ENCODE results near the gene PSMD1.

Gene PSMD1

DNA sequence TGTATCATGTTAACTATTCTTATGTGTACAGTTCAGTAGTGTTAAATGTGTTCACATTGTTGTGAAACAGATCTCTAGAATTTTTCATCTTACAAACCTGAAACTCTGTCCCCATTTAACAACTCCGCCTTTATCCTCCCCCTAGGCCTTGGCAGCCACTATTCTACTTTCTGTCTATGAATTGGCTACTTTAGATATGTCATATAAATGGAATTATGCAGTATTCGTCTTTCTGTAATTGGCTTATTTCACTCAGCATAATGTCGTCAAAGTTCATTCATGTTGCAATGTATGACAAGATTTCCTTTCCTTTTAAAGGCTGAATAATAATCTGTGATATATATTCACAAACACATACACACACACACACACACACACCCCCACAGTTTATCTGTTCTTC, 154.1 kb downstream of the PSMD1 start:
- no peaks in the 10 kb centered on the region for H3K36me3 ChIP-seq (ENCODE audit: control insufficient read depth, insufficient read depth, low read length)
- H3K9ac ChIP-seq: no peak overlapping the region
- no peaks in the 10 kb centered on the region for H3K4me1 ChIP-seq
- TF ChIP-seq, protein P1, sequence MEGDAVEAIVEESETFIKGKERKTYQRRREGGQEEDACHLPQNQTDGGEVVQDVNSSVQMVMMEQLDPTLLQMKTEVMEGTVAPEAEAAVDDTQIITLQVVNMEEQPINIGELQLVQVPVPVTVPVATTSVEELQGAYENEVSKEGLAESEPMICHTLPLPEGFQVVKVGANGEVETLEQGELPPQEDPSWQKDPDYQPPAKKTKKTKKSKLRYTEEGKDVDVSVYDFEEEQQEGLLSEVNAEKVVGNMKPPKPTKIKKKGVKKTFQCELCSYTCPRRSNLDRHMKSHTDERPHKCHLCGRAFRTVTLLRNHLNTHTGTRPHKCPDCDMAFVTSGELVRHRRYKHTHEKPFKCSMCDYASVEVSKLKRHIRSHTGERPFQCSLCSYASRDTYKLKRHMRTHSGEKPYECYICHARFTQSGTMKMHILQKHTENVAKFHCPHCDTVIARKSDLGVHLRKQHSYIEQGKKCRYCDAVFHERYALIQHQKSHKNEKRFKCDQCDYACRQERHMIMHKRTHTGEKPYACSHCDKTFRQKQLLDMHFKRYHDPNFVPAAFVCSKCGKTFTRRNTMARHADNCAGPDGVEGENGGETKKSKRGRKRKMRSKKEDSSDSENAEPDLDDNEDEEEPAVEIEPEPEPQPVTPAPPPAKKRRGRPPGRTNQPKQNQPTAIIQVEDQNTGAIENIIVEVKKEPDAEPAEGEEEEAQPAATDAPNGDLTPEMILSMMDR (IDR thresholded peaks at IDR 0.05): no peak
- H2AFZ ChIP-seq: no peak overlapping the region
- H3K9me3 ChIP-seq (ENCODE audit: control insufficient read depth, low read length): no peaks in the 10 kb centered on the region
- H3K4me3 ChIP-seq (ENCODE audit: low read depth, low read length): no peak overlapping the region
- H3K4me2 ChIP-seq (ENCODE audit: low read length): no peak overlapping the region
- H3K27ac ChIP-seq: no peak overlapping the region
- no peaks in the 10 kb centered on the region for H3K27me3 ChIP-seq (ENCODE audit: control insufficient read depth, insufficient read depth, low read length)
- no peaks in the 10 kb centered on the region for H3K79me2 ChIP-seq

DNA sequence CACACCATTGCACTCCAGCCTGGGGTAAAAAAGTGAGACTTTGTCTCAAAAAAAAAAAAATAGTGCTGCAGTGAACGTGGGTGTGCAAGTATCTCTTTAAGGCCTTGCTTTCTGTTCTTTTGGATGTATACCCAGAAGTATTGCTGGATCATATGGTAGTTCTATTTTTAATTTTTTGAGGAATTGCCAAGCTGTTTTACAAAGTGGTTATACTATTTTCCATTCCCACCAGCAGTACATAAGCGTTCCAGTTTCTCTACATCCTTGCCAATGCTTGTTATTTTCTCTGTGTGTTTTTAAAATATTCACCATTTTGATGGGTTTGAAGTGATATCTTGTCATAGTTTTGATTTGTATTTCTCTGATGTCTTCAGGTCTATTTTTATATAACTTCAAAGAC, 154.8 kb downstream of the PSMD1 start:
- no peaks in the 10 kb centered on the region for H3K9me3 ChIP-seq (ENCODE audit: control insufficient read depth, low read length)
- H2AFZ ChIP-seq: no peak overlapping the region
- H3K79me2 ChIP-seq: no peaks in the 10 kb centered on the region
- H3K36me3 ChIP-seq (ENCODE audit: control insufficient read depth, insufficient read depth, low read length): no peaks in the 10 kb centered on the region
- H3K9ac ChIP-seq: no peak overlapping the region
- H3K4me3 ChIP-seq (ENCODE audit: low read depth, low read length): no peak overlapping the region
- TF ChIP-seq, protein P1 (IDR thresholded peaks at IDR 0.05): no peak
- H3K27ac ChIP-seq: no peak overlapping the region
- H3K4me1 ChIP-seq: no peaks in the 10 kb centered on the region
- H3K4me2 ChIP-seq (ENCODE audit: low read length): no peak overlapping the region
- H3K27me3 ChIP-seq (ENCODE audit: control insufficient read depth, insufficient read depth, low read length): no peaks in the 10 kb centered on the region

DNA sequence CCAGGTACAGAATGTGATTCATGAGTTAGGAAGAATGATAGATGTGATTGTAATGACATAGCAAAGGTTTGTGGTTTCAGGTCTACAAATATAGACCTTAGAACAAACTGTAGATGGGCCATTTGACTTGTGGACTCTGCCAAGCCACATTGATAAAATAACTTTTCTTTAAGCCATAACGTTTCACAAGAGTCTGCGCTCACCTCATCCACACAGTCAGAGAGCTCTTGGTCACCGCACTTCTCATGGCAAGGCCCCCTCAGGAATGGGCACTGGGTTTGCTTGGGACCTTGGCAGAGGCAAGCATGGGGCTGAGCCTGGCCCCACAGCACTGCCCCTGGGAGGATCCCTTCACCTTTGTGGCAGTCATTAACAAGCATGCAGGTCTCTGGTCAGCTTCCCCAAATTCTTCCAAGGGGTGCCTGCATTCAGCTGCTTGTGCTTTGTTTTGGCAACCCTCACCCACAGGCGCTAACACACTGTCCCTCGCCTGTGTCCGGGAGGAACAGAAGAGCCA, 155.7 kb downstream of the PSMD1 start:
- H2AFZ ChIP-seq: no peak overlapping the region
- H3K79me2 ChIP-seq: no peaks in the 10 kb centered on the region
- no peaks in the 10 kb centered on the region for H3K27me3 ChIP-seq (ENCODE audit: control insufficient read depth, insufficient read depth, low read length)
- H3K4me3 ChIP-seq (ENCODE audit: low read depth, low read length): no peak overlapping the region
- no peak overlapping the region for H3K27ac ChIP-seq
- no peak overlapping the region for H3K9ac ChIP-seq
- no peaks in the 10 kb centered on the region for H3K4me1 ChIP-seq
- no peaks in the 10 kb centered on the region for H3K9me3 ChIP-seq (ENCODE audit: control insufficient read depth, low read length)
- TF ChIP-seq, protein P1 (IDR thresholded peaks at IDR 0.05): no peak
- no peak overlapping the region for H3K4me2 ChIP-seq (ENCODE audit: low read length)
- H3K36me3 ChIP-seq (ENCODE audit: control insufficient read depth, insufficient read depth, low read length): no peaks in the 10 kb centered on the region

- no peak overlapping the region for H3K27ac ChIP-seq
- no peaks in the 10 kb centered on the region for H3K27me3 ChIP-seq (ENCODE audit: control insufficient read depth, insufficient read depth, low read length)
- H3K9ac ChIP-seq: no peak overlapping the region
- no peak overlapping the region for H2AFZ ChIP-seq
- H3K79me2 ChIP-seq: no peaks in the 10 kb centered on the region
- TF ChIP-seq, protein P1 (IDR thresholded peaks at IDR 0.05): no peak
- no peak overlapping the region for H3K4me3 ChIP-seq (ENCODE audit: low read depth, low read length)
- no peaks in the 10 kb centered on the region for H3K36me3 ChIP-seq (ENCODE audit: control insufficient read depth, insufficient read depth, low read length)
- no peak overlapping the region for H3K4me2 ChIP-seq (ENCODE audit: low read length)
- no peaks in the 10 kb centered on the region for H3K4me1 ChIP-seq
- no peaks in the 10 kb centered on the region for H3K9me3 ChIP-seq (ENCODE audit: control insufficient read depth, low read length)
These were observed 157.4 kb downstream of the PSMD1 start for GRCh38 chr2:231213931-231214642.

- H3K27me3 ChIP-seq (ENCODE audit: control insufficient read depth, insufficient read depth, low read length): no peaks in the 10 kb centered on the region
- no peak overlapping the region for H3K9ac ChIP-seq
- H3K4me3 ChIP-seq (ENCODE audit: low read depth, low read length): no peak overlapping the region
- H2AFZ ChIP-seq: no peak overlapping the region
- H3K4me1 ChIP-seq: no peaks in the 10 kb centered on the region
- H3K79me2 ChIP-seq: no peaks in the 10 kb centered on the region
- no peak overlapping the region for H3K27ac ChIP-seq
- no peaks in the 10 kb centered on the region for H3K9me3 ChIP-seq (ENCODE audit: control insufficient read depth, low read length)
- no peaks in the 10 kb centered on the region for H3K36me3 ChIP-seq (ENCODE audit: control insufficient read depth, insufficient read depth, low read length)
- no peak overlapping the region for H3K4me2 ChIP-seq (ENCODE audit: low read length)
- TF ChIP-seq, protein P1 (IDR thresholded peaks at IDR 0.05): no peak
These were observed 161.7 kb downstream of the PSMD1 start for GRCh38 chr2:231218366-231218765.

Data from parathyroid adenoma (tissue), 2 donors.